Stomach (tissue), 9 donors: ENCODE results near the gene GRIK1. TPM values are rescaled to one million over a fixed set of nuclear protein-coding genes. Genes with fewer than 3 reads are reported as not detected.

Experiments
- DNase-seq, 2 donors: peaks; one replicate each; pipeline versions ENCODE4 v3.0.0 to v3.0.0-alpha.2; 2013 to 2019
- H3K27ac ChIP-seq, 5 donors: fragments of 200-600 bp in 4 of 5; sonication (generic) in 4 of 5; one replicate each; pipeline ENCODE4 v1.5.1; 2013 to 2019; ENCODE audit warnings: mild to moderate bottlenecking in 1 of 5, moderate library complexity in 1 of 5
- H3K27me3 ChIP-seq, 3 donors: fragments of 200-600 bp; sonication (generic); one replicate each; pipeline ENCODE4 v1.5.1; 2017 to 2019; ENCODE audit warnings: mixed run types in 1 of 3
- H3K36me3 ChIP-seq, 4 donors: fragments of 200-600 bp; sonication (generic); 1 replicate in 3 of 4; 2 replicates in 1 of 4; pipeline ENCODE4 v1.5.1; 2016 to 2019
- H3K4me1 ChIP-seq, 4 donors: fragments of 200-600 bp; sonication (generic); one replicate each; pipeline ENCODE4 v1.5.1; 2016 to 2019
- H3K4me3 ChIP-seq, 4 donors: fragments of 200-600 bp; sonication (generic) in 3 of 4; one replicate each; pipeline ENCODE4 v1.5.1; 2016 to 2019; ENCODE audit warnings: mild to moderate bottlenecking in 1 of 4
- H3K9me3 ChIP-seq, 4 donors: fragments of 200-600 bp; sonication (generic); one replicate each; pipeline ENCODE4 v1.5.1; 2016 to 2019
- EP300 ChIP-seq: sonication (generic); formaldehyde crosslinking; IDR thresholded peaks from one replicate; pipeline ENCODE4 v1.6.1; 2017; ENCODE audit warnings: antibody characterized with exemption
- POLR2A ChIP-seq, 4 donors: fragments of 450-650 bp; IDR thresholded peaks; one replicate each; pipeline ENCODE4 v1.6.1; 2016; ENCODE audit warnings: antibody characterized with exemption in 4 of 4, control low read depth in 2 of 4, mild to moderate bottlenecking in 1 of 4, moderate library complexity in 1 of 4
- POLR2AphosphoS5 ChIP-seq, 3 donors: sonication (generic); formaldehyde crosslinking; IDR thresholded peaks; one replicate each; pipeline ENCODE4 v1.6.1; 2016; ENCODE audit warnings: antibody characterized with exemption in 3 of 3
- WGBS, 5 donors: extraction: QIAGEN DNeasy Blood & Tissue Kit in 3 of 5; methylation state at CpG; one replicate each; pipeline versions ENCODE4 v1.1.5 to v1.1.7; 2013 to 2018; 5-methylcytosine and 5-hydroxymethylcytosine counted together
- intact Hi-C: fragments of 100-400 bp; cut with DNase I; formaldehyde crosslinking; loops from one replicate; pipeline ENCODE4 v1.15.1; 2023; ENCODE audit warnings: low total_unique reads
- polyA plus RNA-seq, 3 donors: library from polyadenylated mRNA; stranded (reverse); fragments of 200-250 nt; gene quantifications; one replicate each; pipeline ENCODE4 v1.2.3, GENCODE V29; 2013
- total RNA-seq, 5 donors: library from RNA; depleted of rRNA; stranded (reverse); fragments of >200 nt; gene quantifications; one replicate each; pipeline versions ENCODE4 v1.1.0 to v1.2.3, GENCODE V29; 2014 to 2016
- TF ChIP-seq, protein P1 (sequence below), 7 experiments: fragments of 450-650 bp in 4 of 7; fragments of 200-600 bp in 3 of 7; sonication (generic) in 3 of 7; IDR thresholded peaks; one replicate each; pipeline ENCODE4 v1.5.1; 2016 to 2019; ENCODE audit warnings: antibody characterized with exemption in 7 of 7, control low read depth in 2 of 7, mild to moderate bottlenecking in 1 of 7
- donor health status: healthy with polysubstance abuse.
- donor health status: Bipolar disorder and iron deficiency.
- donor health status: healthy.

GRIK1 gene
- total and polyA plus RNA-seq, 8 donors, result 0.06 to 1.5 (median 0.66) TPM; not detected in 4

DNA sequence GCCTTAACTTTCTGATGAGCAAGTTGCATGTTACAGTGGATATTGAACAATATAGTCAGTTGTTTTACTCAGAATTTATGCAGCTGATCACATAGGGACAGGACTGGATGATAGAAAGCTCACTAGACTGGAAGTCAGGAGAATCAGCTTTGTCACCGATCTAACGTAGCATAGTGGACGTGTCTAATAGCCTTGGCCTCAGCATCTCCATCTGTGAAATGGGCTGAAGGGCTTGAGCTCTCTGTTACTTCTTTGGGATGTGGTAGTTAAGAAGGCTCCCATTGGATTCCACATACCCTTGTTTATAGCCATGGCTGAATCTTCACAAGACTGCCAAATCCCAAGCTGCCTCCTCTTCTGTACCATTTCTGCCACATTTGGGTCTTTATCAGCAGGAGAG, 190.6 kb downstream of the GRIK1 start:
- no peak for DNase-seq
- intact Hi-C loops, result no loop called here
- H3K36me3 ChIP-seq, result no peaks in the 10 kb centered on the region
- no peak overlapping the region for H3K27ac ChIP-seq
- no peaks in the 10 kb centered on the region for H3K9me3 ChIP-seq
- 80 to 94% (median 90%) methylated on average over 3 of the region's 3 CpGs for whole genome bisulfite sequencing, 5 donors
- H3K27me3 ChIP-seq, result no peaks in the 10 kb centered on the region
- H3K4me3 ChIP-seq, result no peak overlapping the region
- TF ChIP-seq POLR2AphosphoS5 (IDR thresholded peaks at IDR 0.05) (no peak), EP300 (no peak), POLR2A (IDR thresholded peaks at IDR 0.05) (no peak)
- TF ChIP-seq, protein P1, sequence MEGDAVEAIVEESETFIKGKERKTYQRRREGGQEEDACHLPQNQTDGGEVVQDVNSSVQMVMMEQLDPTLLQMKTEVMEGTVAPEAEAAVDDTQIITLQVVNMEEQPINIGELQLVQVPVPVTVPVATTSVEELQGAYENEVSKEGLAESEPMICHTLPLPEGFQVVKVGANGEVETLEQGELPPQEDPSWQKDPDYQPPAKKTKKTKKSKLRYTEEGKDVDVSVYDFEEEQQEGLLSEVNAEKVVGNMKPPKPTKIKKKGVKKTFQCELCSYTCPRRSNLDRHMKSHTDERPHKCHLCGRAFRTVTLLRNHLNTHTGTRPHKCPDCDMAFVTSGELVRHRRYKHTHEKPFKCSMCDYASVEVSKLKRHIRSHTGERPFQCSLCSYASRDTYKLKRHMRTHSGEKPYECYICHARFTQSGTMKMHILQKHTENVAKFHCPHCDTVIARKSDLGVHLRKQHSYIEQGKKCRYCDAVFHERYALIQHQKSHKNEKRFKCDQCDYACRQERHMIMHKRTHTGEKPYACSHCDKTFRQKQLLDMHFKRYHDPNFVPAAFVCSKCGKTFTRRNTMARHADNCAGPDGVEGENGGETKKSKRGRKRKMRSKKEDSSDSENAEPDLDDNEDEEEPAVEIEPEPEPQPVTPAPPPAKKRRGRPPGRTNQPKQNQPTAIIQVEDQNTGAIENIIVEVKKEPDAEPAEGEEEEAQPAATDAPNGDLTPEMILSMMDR (IDR thresholded peaks at IDR 0.05), result no peak
- H3K4me1 ChIP-seq, result no peaks in the 10 kb centered on the region

- no peaks in the 10 kb centered on the region for H3K9me3 ChIP-seq
- no peak for DNase-seq
- no peak overlapping the region for H3K27ac ChIP-seq
- H3K4me1 ChIP-seq, result no peaks in the 10 kb centered on the region
- no peak overlapping the region for H3K4me3 ChIP-seq
- H3K36me3 ChIP-seq, result no peaks in the 10 kb centered on the region
- TF ChIP-seq, protein P1 (IDR thresholded peaks at IDR 0.05), result no peak
- no peak for TF ChIP-seq POLR2AphosphoS5 (IDR thresholded peaks at IDR 0.05)
- TF ChIP-seq EP300, result no peak
- no peak for TF ChIP-seq POLR2A (IDR thresholded peaks at IDR 0.05)
- intact Hi-C loops, result no loop called here
- 52 to 60% (median 59%) methylated on average over 8 of the region's 8 CpGs for WGBS, 5 donors
- no peaks in the 10 kb centered on the region for H3K27me3 ChIP-seq
Observed at GRCh38 chr21:29748391-29749167, 191.2 kb downstream of the GRIK1 start.

DNA sequence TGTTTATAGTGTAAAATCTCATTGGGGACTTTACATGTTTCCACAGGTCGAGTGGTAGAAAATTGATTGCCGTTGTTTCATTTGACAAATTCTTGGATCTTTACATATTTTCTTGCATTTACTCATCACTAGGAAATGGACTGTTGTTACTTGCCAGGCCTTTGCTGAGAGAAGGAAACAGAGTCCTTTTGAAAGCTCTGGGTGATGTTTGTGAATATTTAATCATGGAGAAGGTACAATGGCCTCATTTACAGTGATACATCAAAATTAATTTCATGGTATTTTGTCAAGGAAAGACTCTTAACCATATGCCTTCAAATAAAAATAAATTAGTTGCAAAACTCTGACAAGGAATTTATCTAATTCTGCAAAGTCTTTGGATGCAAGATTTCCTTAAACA, 198.0 kb downstream of the GRIK1 start:
- Histone ChIP-seq H3K9me3 (no peaks in the 10 kb centered on the region), H3K27ac (no peak overlapping the region), H3K4me3 (no peak overlapping the region), H3K4me1 (no peaks in the 10 kb centered on the region), H3K27me3 (no peaks in the 10 kb centered on the region), H3K36me3 (no peaks in the 10 kb centered on the region)
- WGBS, 5 donors, result 61 to 76% (median 76%) methylated on average over 2 of the region's 2 CpGs
- intact Hi-C loops, result no loop called here
- DNase-seq, result no peak
- TF ChIP-seq POLR2A (IDR thresholded peaks at IDR 0.05) (no peak), EP300 (no peak), POLR2AphosphoS5 (IDR thresholded peaks at IDR 0.05) (no peak)
- TF ChIP-seq, protein P1 (IDR thresholded peaks at IDR 0.05), result no peak

GRCh38 chr21:29739176-29739575, 200.6 kb downstream of the GRIK1 start:
- Histone ChIP-seq H3K4me1 (no peaks in the 10 kb centered on the region), H3K27ac (no peak overlapping the region), H3K36me3 (no peaks in the 10 kb centered on the region), H3K9me3 (no peaks in the 10 kb centered on the region), H3K4me3 (no peak overlapping the region), H3K27me3 (no peaks in the 10 kb centered on the region)
- WGBS, 5 donors, result 36 to 69% (median 50%) methylated on average over 1 of the region's 1 CpG
- intact Hi-C loops, result no loop called here
- TF ChIP-seq POLR2AphosphoS5 (IDR thresholded peaks at IDR 0.05) (no peak), EP300 (no peak), POLR2A (IDR thresholded peaks at IDR 0.05) (no peak)
- TF ChIP-seq, protein P1 (IDR thresholded peaks at IDR 0.05), result no peak
- no peak for DNase-seq
